ENCODE results near the gene TNFSF8.

DNA sequence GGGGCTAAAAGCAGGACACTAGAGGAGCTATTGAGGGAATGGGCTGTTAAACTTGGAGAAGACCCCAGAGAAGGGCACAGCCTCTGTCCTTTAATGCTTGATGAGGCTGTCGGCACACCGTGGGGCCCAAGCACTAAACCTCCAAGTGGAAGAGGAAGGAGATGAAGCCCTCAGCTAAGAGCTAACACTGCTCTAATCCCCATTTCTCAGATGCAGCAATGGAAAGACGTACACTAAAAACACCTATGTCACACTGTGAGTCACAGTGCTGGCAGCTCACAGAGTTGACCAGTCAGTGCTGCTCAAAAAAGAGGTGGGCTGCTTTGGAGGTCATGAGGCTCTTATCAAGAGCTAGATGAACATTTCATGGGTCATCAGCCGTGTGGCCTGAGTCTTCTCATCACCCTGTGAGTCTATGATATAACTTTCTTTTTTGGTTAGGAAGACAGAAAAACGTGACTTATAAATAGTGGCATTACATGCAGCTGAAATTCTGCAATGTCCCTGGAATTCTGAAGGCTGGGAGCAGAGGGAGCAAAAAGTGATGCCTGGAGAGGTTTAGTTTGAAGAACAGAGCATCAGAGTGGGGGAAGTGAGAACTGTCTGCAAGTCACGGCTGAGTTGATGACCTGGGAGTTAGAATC is 21.5 kb downstream of the TNFSF8 start:
- TF ChIP-seq ZNF70 (CRISPR knock-in tag; IDR thresholded peaks at IDR 0.05): no peak
- TF ChIP-seq ESRRG (CRISPR knock-in tag; IDR thresholded peaks at IDR 0.05): no peak
- no peak for TF ChIP-seq ISL1 (CRISPR knock-in tag; IDR thresholded peaks at IDR 0.05)
- no peak for TF ChIP-seq RARB (CRISPR knock-in tag; IDR thresholded peaks at IDR 0.05)
